GM13977 (cell line): Measurements from ENCODE around the gene HSPBP1.

ENCODE experiments used
- DNase-seq: peaks from one replicate; pipeline ENCODE4 v3.0.0; 2012; ENCODE audit warnings: low spot score
- CTCF ChIP-seq: IDR thresholded peaks from 2 replicates; pipeline ENCODE4 v1.5.1; 2012; ENCODE audit warnings: mild to moderate bottlenecking, control low read depth; ENCODE audit not compliant: insufficient read depth; ENCODE audit errors: extremely low read depth, missing control alignments
- in situ Hi-C: fragments of 300-500 bp; cut with MboI; formaldehyde crosslinking; loops from one replicate; pipeline ENCODE4 v1.12.0; 2022; ENCODE audit warnings: low sequenced_read_pairs, low pct_unique_long_range_greater_than_20kb, mixed read lengths, inconsistent platforms; ENCODE audit not compliant: unreplicated experiment

Gene HSPBP1

DNA sequence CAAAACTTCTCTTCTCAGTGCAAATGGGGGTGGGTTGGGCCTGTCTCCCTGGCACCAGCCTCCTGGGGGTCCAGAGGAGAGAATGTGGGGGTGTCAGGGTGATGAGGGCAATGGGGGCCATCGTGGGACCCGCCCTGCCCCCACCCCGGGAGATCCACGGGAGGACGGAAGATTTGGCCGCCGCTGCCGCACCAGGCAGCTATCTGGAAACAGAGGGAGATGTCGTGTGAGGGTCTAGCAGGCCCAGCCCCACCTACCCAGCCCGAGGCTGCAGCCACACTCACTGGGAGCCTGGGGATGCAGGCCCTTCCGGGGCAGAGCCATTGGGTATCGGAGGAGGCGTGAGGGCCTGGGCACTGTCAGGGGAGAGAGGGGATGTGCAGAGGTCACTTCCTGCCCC lies 49.6 kb downstream of the HSPBP1 start:
- no peak for TF ChIP-seq CTCF
- in situ Hi-C loops = no loop called here
- DNase-seq = no peak

DNA sequence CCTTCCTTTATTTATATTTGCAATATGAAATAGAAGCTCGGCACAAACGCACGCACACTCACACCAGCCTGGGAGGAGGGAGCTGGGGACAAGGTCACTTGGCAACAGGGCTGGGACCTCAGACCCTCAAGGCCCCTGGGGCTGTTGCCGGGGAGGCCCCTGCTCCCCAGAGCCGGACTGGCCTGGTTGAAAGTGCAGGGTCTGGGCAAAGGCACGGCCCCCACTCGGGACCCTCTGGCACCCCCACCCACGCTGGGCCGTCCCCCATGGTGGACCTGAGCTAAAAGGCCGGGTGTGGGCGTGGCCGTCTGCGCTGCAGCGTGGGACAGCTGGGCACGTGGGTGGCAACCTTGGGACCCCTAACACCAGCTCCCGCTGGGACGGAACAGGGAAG lies 50.1 kb downstream of the HSPBP1 start:
- TF ChIP-seq CTCF = no peak
- in situ Hi-C loops = no loop called here
- no peak for DNase-seq

DNA sequence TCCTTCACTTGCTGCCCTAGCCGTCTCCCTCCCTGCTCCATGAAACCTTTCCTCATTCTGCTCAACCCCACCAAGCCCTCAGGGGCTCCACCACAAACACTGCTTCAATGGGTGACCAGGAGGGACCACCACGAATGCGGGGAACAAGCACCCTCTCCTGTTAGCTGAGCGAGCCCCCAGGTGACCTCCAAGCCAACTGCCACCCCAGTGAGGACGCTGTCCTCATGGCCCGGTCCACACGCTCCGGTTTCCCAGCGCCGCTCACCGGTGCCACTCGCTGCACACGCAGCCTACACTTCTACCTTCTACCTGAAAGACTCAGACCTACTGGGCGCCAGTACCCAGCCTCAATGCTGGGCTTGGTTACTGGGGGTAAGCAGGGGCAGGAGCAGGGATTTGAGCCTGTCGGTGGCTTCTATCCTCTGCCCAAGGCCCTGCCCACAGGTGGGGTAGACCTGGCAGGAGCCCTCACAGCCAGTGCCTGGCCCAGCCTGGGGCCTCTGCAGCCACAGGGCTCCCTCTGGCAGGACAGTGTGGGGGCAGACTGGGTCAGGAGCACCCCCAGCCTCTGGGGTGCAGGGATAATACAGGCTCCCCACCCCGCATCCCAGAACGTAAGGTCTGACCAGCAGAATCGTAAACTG lies 50.6 kb downstream of the HSPBP1 start:
- in situ Hi-C loops = no loop called here
- no peak for TF ChIP-seq CTCF
- DNase-seq = no peak

DNA sequence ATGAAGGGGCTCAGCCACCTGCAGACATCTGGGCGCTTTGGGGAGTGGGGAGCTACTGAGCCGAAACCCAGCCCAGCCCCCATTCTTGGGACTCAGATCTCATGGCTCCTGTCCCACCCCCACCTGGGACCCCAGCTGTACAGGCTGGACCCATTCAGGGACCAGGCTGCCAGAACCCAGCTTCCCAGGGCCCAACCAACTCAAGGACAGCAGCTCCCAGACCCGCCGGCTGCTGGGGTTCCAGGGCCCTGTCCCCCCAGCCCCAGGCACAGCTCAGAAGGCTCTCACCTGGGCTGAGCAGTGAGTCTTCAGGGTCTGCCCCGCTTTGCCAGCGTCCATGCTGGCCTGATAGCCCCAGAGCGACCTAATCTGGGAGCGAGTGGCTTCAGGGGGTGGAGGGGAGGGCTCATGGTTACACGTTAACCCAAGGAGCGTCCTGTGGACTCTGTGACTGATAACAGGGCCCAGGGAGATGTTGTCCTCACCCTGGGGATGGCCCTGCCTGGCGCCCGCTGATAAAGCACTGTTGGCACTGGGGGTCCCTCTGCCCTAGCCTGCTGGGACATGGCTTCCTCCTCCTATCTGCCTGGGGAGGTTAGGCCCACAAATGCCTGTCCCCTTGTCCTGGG lies 51.4 kb downstream of the HSPBP1 start, which contains the start of gene TMEM86B:
Gene TMEM86B (minus strand): TSS at position 361 of the 629 bp plus-strand sequence. CDS start 22 bp downstream, at position 339.
- TF ChIP-seq CTCF = no peak
- in situ Hi-C loops = no loop called here
- DNase-seq = no peak

DNA sequence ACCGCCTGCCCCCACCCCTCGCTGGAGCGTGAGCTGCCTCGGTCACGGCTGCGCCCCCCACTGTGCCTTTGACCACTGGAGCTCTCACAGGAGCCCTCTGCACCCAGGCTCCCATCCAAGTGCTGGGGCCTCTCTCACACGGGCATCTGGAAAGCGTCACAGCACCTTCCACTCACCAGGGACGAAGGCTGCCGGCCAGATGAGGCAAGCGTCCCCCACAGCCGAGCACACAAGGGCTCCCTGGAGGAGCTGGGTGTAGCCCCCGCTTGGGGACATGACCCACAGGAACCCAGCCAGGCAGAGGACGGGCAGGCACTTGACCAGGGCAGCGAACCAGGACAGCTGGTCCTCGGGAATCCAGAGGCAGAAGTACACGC lies 51.9 kb downstream of the HSPBP1 start:
- in situ Hi-C loops = no loop called here
- no peak for TF ChIP-seq CTCF
- DNase-seq = no peak

- no peak for DNase-seq
- TF ChIP-seq CTCF = no peak
- in situ Hi-C loops = no loop called here
Observed at GRCh38 chr19:55227241-55228014, 52.5 kb downstream of the HSPBP1 start.
